Measurements from ENCODE around the gene IFNLR1. TPM values are rescaled to one million over a fixed set of nuclear protein-coding genes. Genes with fewer than 3 reads are reported as not detected.

The IFNLR1 gene
- total RNA-seq, 2 experiments from 2014 or later = 29.4 to 30.5 TPM

GRCh38 chr1:24233684-24234600, 46.9 kb upstream of the IFNLR1 start:
- no peaks in the 10 kb centered on the region for H3K9me2 ChIP-seq (ENCODE audit: insufficient read depth, low read length)
- H3K36me3 ChIP-seq (ENCODE audit: insufficient read depth, low read length) = no peaks in the 10 kb centered on the region
- H3K79me2 ChIP-seq (ENCODE audit: insufficient read depth, low read depth, low read length) = no peaks in the 10 kb centered on the region
- BruUV-seq (replicated peaks) = no TSS peak
- no peak overlapping the region for H3K27ac ChIP-seq (ENCODE audit: low read depth, low read length, poor library complexity, severe bottlenecking)
- peaks cover 8% of the 10 kb centered on the region for H3K4me1 ChIP-seq (ENCODE audit: insufficient read depth, low read length, poor library complexity, severe bottlenecking)
- intact Hi-C loops (cut with micrococcal nuclease; ENCODE audit: unreplicated experiment) = no loop called here
- POLR2A ChIA-PET = no interaction called here
- H3K9me3 ChIP-seq (ENCODE audit: low read length) = no peaks in the 10 kb centered on the region
- no peak overlapping the region for H3K4me3 ChIP-seq (ENCODE audit: low read depth, low read length, poor library complexity, severe bottlenecking)
- no peak for TF ChIP-seq CTCF (conservative IDR thresholded peaks at IDR 0.05; ENCODE audit: low read length)
- TF ChIP-seq EZH2phosphoT487 (IDR thresholded peaks at IDR 0.05; ENCODE audit: borderline replicate concordance, low read depth, low read length) = no peak
- H4K20me1 ChIP-seq (ENCODE audit: insufficient read depth, low read length) = no peaks in the 10 kb centered on the region
- no peak for DNase-seq (ENCODE audit: low spot score)
- CTCF ChIA-PET (ENCODE audit: unreplicated experiment) = no interaction called here
- H2AFZ ChIP-seq (ENCODE audit: low read length) = no peak overlapping the region
- H3K4me2 ChIP-seq (ENCODE audit: low read length) = no peak overlapping the region

GRCh38 chr1:24231701-24232100, 44.6 kb upstream of the IFNLR1 start:
- intact Hi-C loops (cut with micrococcal nuclease; ENCODE audit: unreplicated experiment) = no loop called here
- ChIA-PET CTCF (ENCODE audit: unreplicated experiment) (no interaction called here), POLR2A (no interaction called here)
- Histone ChIP-seq H4K20me1 (ENCODE audit: insufficient read depth, low read length) (no peaks in the 10 kb centered on the region), H3K9me3 (ENCODE audit: low read length) (no peaks in the 10 kb centered on the region), H3K4me2 (ENCODE audit: low read length) (no peak overlapping the region), H3K27ac (ENCODE audit: low read depth, low read length, poor library complexity, severe bottlenecking) (no peak overlapping the region), H3K79me2 (ENCODE audit: insufficient read depth, low read depth, low read length) (no peaks in the 10 kb centered on the region), H3K4me1 (ENCODE audit: insufficient read depth, low read length, poor library complexity, severe bottlenecking) (peaks cover 8% of the 10 kb centered on the region), H3K36me3 (ENCODE audit: insufficient read depth, low read length) (no peaks in the 10 kb centered on the region), H3K9me2 (ENCODE audit: insufficient read depth, low read length) (no peaks in the 10 kb centered on the region), H3K4me3 (ENCODE audit: low read depth, low read length, poor library complexity, severe bottlenecking) (no peak overlapping the region), H2AFZ (ENCODE audit: low read length) (no peak overlapping the region)
- BruUV-seq (replicated peaks) = no TSS peak
- TF ChIP-seq CTCF (conservative IDR thresholded peaks at IDR 0.05; ENCODE audit: low read length) = no peak
- no peak for TF ChIP-seq EZH2phosphoT487 (IDR thresholded peaks at IDR 0.05; ENCODE audit: borderline replicate concordance, low read depth, low read length)
- no peak for DNase-seq (ENCODE audit: low spot score)

GRCh38 chr1:24228311-24228710, 41.2 kb upstream of the IFNLR1 start:
- no TSS peak for BruUV-seq (replicated peaks)
- Histone ChIP-seq H3K27ac (ENCODE audit: low read depth, low read length, poor library complexity, severe bottlenecking) (no peak overlapping the region), H3K36me3 (ENCODE audit: insufficient read depth, low read length) (no peaks in the 10 kb centered on the region)

More at GRCh38 chr1:24228311-24228710, 41.2 kb upstream of the IFNLR1 start:
- H3K9me2 ChIP-seq (ENCODE audit: insufficient read depth, low read length) = no peaks in the 10 kb centered on the region
- no peak for TF ChIP-seq EZH2phosphoT487 (IDR thresholded peaks at IDR 0.05; ENCODE audit: borderline replicate concordance, low read depth, low read length)
- TF ChIP-seq CTCF (conservative IDR thresholded peaks at IDR 0.05; ENCODE audit: low read length) = no peak
- intact Hi-C loops (cut with micrococcal nuclease; ENCODE audit: unreplicated experiment) = no loop called here
- no peak for DNase-seq (ENCODE audit: low spot score)
- no peaks in the 10 kb centered on the region for H3K4me1 ChIP-seq (ENCODE audit: insufficient read depth, low read length, poor library complexity, severe bottlenecking)
- CTCF ChIA-PET (ENCODE audit: unreplicated experiment) = no interaction called here
- no peaks in the 10 kb centered on the region for H3K9me3 ChIP-seq (ENCODE audit: low read length)
- H3K4me2 ChIP-seq (ENCODE audit: low read length) = no peak overlapping the region
- no peak overlapping the region for H3K4me3 ChIP-seq (ENCODE audit: low read depth, low read length, poor library complexity, severe bottlenecking)
- POLR2A ChIA-PET = no interaction called here
- H3K79me2 ChIP-seq (ENCODE audit: insufficient read depth, low read depth, low read length) = no peaks in the 10 kb centered on the region
- H2AFZ ChIP-seq (ENCODE audit: low read length) = no peak overlapping the region
- no peaks in the 10 kb centered on the region for H4K20me1 ChIP-seq (ENCODE audit: insufficient read depth, low read length)

Measured in OCI-LY7 (cell line).